Mesenchymal stem cell (in vitro differentiated cells and primary cell): ENCODE data around the gene TMEM151B.
A peak's percentile ranks its signal among the peaks of the same experiment; 100 is the strongest.
"Not testable (repeated sequence)": the region's sequence is repeated elsewhere in the genome, so short reads cannot be mapped to it uniquely, and the experiment has no call there.

ENCODE experiments used
- DNase-seq: peaks from one replicate; pipeline ENCODE4 v3.0.0-alpha.2; 2013
- H2AFZ ChIP-seq: one replicate; pipeline ENCODE4 v1.6.1; 2013; ENCODE audit warnings: low read depth, mild to moderate bottlenecking, control low read depth, inconsistent platforms, low read length, moderate library complexity
- H2AK5ac ChIP-seq: 2 replicates; pipeline ENCODE4 v1.6.1; 2013; ENCODE audit warnings: low read length, moderate library complexity, mild to moderate bottlenecking, inconsistent platforms; ENCODE audit not compliant: severe bottlenecking
- H2BK120ac ChIP-seq: one replicate; pipeline ENCODE4 v1.6.1; 2013; ENCODE audit warnings: low read depth, mild to moderate bottlenecking, inconsistent platforms, low read length, moderate library complexity
- H2BK12ac ChIP-seq, 2 experiments: one replicate each; pipeline ENCODE4 v1.6.1; 2013; ENCODE audit warnings: inconsistent platforms in 2 of 2, low read length in 2 of 2, mild to moderate bottlenecking in 2 of 2, moderate library complexity in 2 of 2, control low read depth in 1 of 2
- H2BK15ac ChIP-seq: one replicate; pipeline ENCODE4 v1.6.1; 2013; ENCODE audit warnings: mild to moderate bottlenecking, low read depth, inconsistent platforms; ENCODE audit not compliant: poor library complexity, severe bottlenecking
- H2BK5ac ChIP-seq: 2 replicates; pipeline ENCODE4 v1.6.1; 2013; ENCODE audit warnings: low read depth, mild to moderate bottlenecking, low read length, control low read depth, inconsistent platforms; ENCODE audit not compliant: poor library complexity, severe bottlenecking
- H3K14ac ChIP-seq, 2 experiments: one replicate each; pipeline ENCODE4 v1.6.1; 2013; ENCODE audit warnings: inconsistent platforms in 2 of 2, low read length in 2 of 2, control low read depth in 1 of 2, mild to moderate bottlenecking in 1 of 2, moderate library complexity in 1 of 2
- H3K18ac ChIP-seq, 2 experiments: one replicate each; pipeline ENCODE4 v1.6.1; 2013; ENCODE audit warnings: inconsistent platforms in 2 of 2, low read length in 2 of 2, control low read depth in 1 of 2, low read depth in 1 of 2, mild to moderate bottlenecking in 1 of 2
- H3K23ac ChIP-seq, 2 experiments: one replicate each; pipeline ENCODE4 v1.6.1; 2013; ENCODE audit warnings: inconsistent platforms in 2 of 2, low read length in 2 of 2, mild to moderate bottlenecking in 2 of 2, moderate library complexity in 2 of 2, control low read depth in 1 of 2
- H3K27ac ChIP-seq: 2 replicates; pipeline ENCODE4 v1.5.1; 2013; ENCODE audit warnings: mild to moderate bottlenecking, moderate library complexity, low read length, control low read depth, inconsistent platforms; ENCODE audit not compliant: poor library complexity, severe bottlenecking
- H3K27me3 ChIP-seq, 2 experiments: 2 replicates each; pipeline versions ENCODE4 v1.6.1 to v1.7.0; 2013; ENCODE audit warnings: low read length in 2 of 2, mild to moderate bottlenecking in 2 of 2, moderate library complexity in 2 of 2, control low read depth in 1 of 2, inconsistent platforms in 1 of 2; ENCODE audit not compliant: control insufficient read depth in 1 of 2, insufficient read depth in 1 of 2
- H3K36me3 ChIP-seq, 2 experiments: 2 replicates each; pipeline versions ENCODE4 v1.6.1 to v1.7.0; 2013; ENCODE audit warnings: low read length in 2 of 2, control low read depth in 1 of 2, inconsistent platforms in 1 of 2, low read depth in 1 of 2, mild to moderate bottlenecking in 1 of 2; ENCODE audit not compliant: insufficient read depth in 2 of 2, control insufficient read depth in 1 of 2
- H3K4ac ChIP-seq, 2 experiments: one replicate each; pipeline ENCODE4 v1.6.1; 2013; ENCODE audit warnings: inconsistent platforms in 2 of 2, low read length in 2 of 2, mild to moderate bottlenecking in 2 of 2, moderate library complexity in 2 of 2, control low read depth in 1 of 2, low read depth in 1 of 2
- H3K4me1 ChIP-seq: 2 replicates; pipeline ENCODE4 v1.6.1; 2013; ENCODE audit warnings: low read depth, low read length, control low read depth; ENCODE audit not compliant: control insufficient read depth, insufficient read depth
- H3K4me2 ChIP-seq: 2 replicates; pipeline ENCODE4 v1.6.1; 2013; ENCODE audit warnings: low read length, mild to moderate bottlenecking, inconsistent platforms; ENCODE audit not compliant: poor library complexity, severe bottlenecking
- H3K4me3 ChIP-seq, 2 experiments: 2 replicates each; pipeline versions ENCODE4 v1.5.1 to v1.7.0; 2013; ENCODE audit warnings: low read length in 2 of 2, mild to moderate bottlenecking in 2 of 2, control low read depth in 1 of 2, low read depth in 1 of 2; ENCODE audit not compliant: insufficient read depth in 1 of 2
- H3K79me1 ChIP-seq: replicated peaks from 2 replicates; pipeline ENCODE4 v1.6.1; 2013; ENCODE audit warnings: mild to moderate bottlenecking, control low read depth, low read length, inconsistent platforms; ENCODE audit not compliant: poor library complexity, severe bottlenecking
- H3K9ac ChIP-seq: 2 replicates; pipeline ENCODE4 v1.7.0; 2013; ENCODE audit warnings: mild to moderate bottlenecking, low read length, moderate library complexity
- H3K9me3 ChIP-seq: 2 replicates; pipeline ENCODE4 v1.7.0; 2013; ENCODE audit warnings: mild to moderate bottlenecking, low read length; ENCODE audit not compliant: control insufficient read depth
- H4K8ac ChIP-seq: one replicate; pipeline ENCODE4 v1.6.1; 2013; ENCODE audit warnings: inconsistent platforms, mild to moderate bottlenecking, low read length, moderate library complexity
- H4K91ac ChIP-seq: one replicate; pipeline ENCODE4 v1.6.1; 2013; ENCODE audit warnings: mild to moderate bottlenecking, low read length, inconsistent platforms
- WGBS: methylation state at CpG from one replicate; pipeline ENCODE4 v1.1.7; 2013; ENCODE audit warnings: mixed read lengths; 5-methylcytosine and 5-hydroxymethylcytosine counted together

The TMEM151B gene

DNA sequence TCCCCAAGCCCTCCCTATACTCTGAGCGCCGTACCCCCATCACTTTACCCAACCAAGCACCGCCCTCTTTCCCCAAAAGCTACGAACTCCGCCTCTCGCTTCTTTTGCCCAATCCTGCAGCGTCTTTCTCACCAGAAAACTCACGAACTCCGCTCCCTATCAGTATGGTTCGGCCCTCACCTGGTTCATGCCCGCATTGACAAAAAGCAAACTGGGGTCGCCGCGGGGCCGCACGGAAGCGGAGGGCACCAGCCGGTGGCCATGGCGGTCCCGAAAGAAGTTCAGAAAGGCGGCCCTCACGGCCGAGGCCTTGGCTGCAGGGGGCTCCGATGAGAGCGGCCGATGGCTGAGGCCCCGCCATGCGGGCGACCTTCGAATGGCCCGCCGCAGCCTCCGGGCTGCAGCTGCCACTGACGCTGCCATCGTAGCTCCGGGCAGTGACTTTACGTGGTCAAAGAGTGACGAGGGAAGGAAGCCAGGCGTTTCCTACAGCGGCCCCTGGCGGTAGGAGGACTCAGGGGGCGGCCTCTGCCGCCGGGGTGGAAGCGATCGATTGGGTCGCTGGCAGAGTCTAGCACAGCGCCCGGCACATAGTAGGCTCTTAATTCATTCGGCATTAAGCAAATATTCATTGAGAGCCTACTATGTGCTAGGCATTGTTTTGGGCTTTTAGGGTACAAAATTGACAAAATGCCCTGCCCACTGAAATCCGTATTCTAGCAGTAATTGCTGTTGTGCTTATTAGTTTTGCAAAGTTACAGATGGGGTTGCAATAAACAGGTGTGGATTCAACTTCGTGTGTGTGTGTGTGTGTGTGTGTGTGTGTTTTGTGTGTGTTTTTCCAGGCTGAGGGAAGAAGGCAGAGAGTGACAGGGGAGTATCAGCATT, 42.9 kb downstream of the TMEM151B start, which contains the start of gene AARS2:
TSS of gene AARS2 (minus strand) at position 447 of the 888 bp plus-strand sequence. CDS start at position 423, 24 bp downstream.
- no peak within 1 kb of the TSS for H2BK15ac ChIP-seq
- H3K36me3 ChIP-seq = peaks cover 25 to 31% of the 10 kb centered on the region in 2 experiments
- peak within 1 kb of the TSS; percentile 96 for H3K9ac ChIP-seq
- H3K4me3 ChIP-seq = peak within 1 kb of the TSS; percentile 93 to 94
- peaks cover 17% of the 10 kb centered on the region for H3K79me1 ChIP-seq
- peak within 1 kb of the TSS in 1 of 2 experiments; percentile 85 for H3K4ac ChIP-seq
- H2BK120ac ChIP-seq = no peak within 1 kb of the TSS
- H3K9me3 ChIP-seq = no peaks in the 10 kb centered on the region
- peak within 1 kb of the TSS; percentile 74 for H4K8ac ChIP-seq
- H2BK12ac ChIP-seq = no peak within 1 kb of the TSS
- peak within 1 kb of the TSS; percentile 68 for H2BK5ac ChIP-seq
- peak within 1 kb of the TSS in 1 of 2 experiments; percentile 8 for H3K14ac ChIP-seq
- H3K4me2 ChIP-seq = peak within 1 kb of the TSS; percentile 79
- 3% methylated on average over 52 of the region's 52 CpGs for whole genome bisulfite sequencing
- peak within 1 kb of the TSS; percentile 99 for H2AFZ ChIP-seq
- peak within 1 kb of the TSS; percentile 67 to 88 for H3K18ac ChIP-seq
- no peak within 1 kb of the TSS for H4K91ac ChIP-seq
- peaks cover 7% of the 10 kb centered on the region for H3K4me1 ChIP-seq
- no peak within 1 kb of the TSS for H3K27ac ChIP-seq
- peaks cover 12 to 22% of the 10 kb centered on the region in 2 experiments for H3K27me3 ChIP-seq
- H3K23ac ChIP-seq = peak within 1 kb of the TSS in 1 of 2 experiments; percentile 50
- peak; percentile 90 for DNase-seq
- no peak within 1 kb of the TSS for H2AK5ac ChIP-seq

DNA sequence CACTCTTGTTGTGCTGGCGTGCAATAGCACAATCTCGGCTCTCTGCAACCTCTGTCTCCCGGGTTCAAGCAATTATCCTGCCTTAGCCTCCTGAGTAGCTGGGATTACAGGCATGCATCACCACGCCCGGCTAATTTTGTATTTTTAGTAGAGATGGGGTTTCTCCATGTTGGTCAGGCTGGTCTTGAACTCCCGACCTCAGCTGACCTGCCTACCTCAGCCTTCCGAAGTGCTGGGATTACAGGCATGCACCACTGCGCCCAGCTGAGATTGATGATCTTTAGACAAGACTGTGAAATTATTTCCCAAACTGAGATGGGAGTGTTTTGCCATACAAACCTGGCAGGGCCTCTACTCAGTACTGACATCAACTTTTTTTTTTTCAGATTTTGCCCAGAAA, 44.4 kb downstream of the TMEM151B start:
- 91% methylated on average over 8 of the region's 8 CpGs for WGBS
- not testable (repeated sequence) for H2BK15ac ChIP-seq, H2AFZ ChIP-seq, H3K23ac ChIP-seq, H4K91ac ChIP-seq, H2BK12ac ChIP-seq, H3K4ac ChIP-seq, H3K9ac ChIP-seq, H3K18ac ChIP-seq, H2BK120ac ChIP-seq, H3K27ac ChIP-seq, H3K4me3 ChIP-seq, H4K8ac ChIP-seq, H3K14ac ChIP-seq, DNase-seq, H3K4me1 ChIP-seq, H3K9me3 ChIP-seq, H2BK5ac ChIP-seq, H2AK5ac ChIP-seq, H3K4me2 ChIP-seq
- peaks cover 14% of the 10 kb centered on the region for H3K79me1 ChIP-seq
- peaks cover 14 to 24% of the 10 kb centered on the region in 2 experiments for H3K36me3 ChIP-seq
- peaks cover 23 to 37% of the 10 kb centered on the region in 2 experiments for H3K27me3 ChIP-seq

DNA sequence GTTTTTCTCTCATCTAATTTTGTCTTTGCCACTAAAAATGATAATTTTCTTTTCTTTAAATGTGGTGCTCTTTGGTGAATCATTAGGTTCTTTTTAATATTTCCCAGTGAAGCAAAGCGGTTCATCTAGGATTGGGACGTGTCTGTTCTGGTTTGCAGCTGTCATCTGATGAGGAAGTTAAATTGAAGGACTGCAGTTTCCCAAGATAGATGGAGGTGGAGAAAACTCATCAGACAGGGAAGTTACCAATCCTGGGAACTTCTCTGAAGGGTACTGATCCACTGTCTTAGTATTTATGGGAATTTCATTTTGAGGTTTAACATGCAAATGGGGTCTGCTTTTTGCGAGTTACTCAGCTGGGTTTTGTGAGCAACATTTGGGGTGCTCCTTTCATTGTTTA, 45.3 kb downstream of the TMEM151B start:
- H2BK15ac ChIP-seq = no peak overlapping the region
- H3K23ac ChIP-seq = no peak overlapping the region
- no peak overlapping the region for H2BK5ac ChIP-seq
- H3K18ac ChIP-seq = no peak overlapping the region
- H3K27ac ChIP-seq = no peak overlapping the region
- H2BK12ac ChIP-seq = no peak overlapping the region
- no peak overlapping the region for H3K4ac ChIP-seq
- no peak overlapping the region for H2BK120ac ChIP-seq
- no peak overlapping the region for H3K4me3 ChIP-seq
- H3K79me1 ChIP-seq = peaks cover 14% of the 10 kb centered on the region
- H3K14ac ChIP-seq = no peak overlapping the region
- no peak overlapping the region for H4K8ac ChIP-seq
- H2AFZ ChIP-seq = no peak overlapping the region
- peaks cover 4% of the 10 kb centered on the region for H3K4me1 ChIP-seq
- DNase-seq = no peak
- H3K36me3 ChIP-seq = peaks cover 8 to 15% of the 10 kb centered on the region in 2 experiments
- H2AK5ac ChIP-seq = no peak overlapping the region
- no peak overlapping the region for H3K9ac ChIP-seq
- peaks cover 5% of the 10 kb centered on the region for H3K9me3 ChIP-seq
- no peak overlapping the region for H4K91ac ChIP-seq
- no peak overlapping the region for H3K4me2 ChIP-seq
- WGBS = 87% methylated on average over 3 of the region's 3 CpGs
- H3K27me3 ChIP-seq = peaks cover 28 to 45% of the 10 kb centered on the region in 2 experiments

DNA sequence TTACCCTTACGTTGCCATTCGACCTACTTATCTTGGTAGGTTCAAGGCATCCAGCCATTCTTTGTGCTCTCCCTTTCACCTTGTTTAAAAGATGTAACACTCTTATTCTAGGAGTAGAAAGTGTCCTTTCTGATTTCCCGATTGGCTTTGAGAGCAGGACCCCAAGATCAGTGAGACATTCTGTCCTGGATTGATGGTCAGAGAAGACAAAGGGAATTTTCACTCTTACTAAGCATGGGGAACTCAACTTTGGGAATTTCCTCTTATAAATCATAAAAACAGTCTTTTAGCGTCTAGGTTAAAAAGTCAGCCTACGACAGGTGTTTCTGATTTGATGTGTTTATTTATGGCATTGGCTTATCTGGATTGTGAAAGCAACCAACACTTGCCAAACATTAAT, 45.7 kb downstream of the TMEM151B start:
- no peak for DNase-seq
- peaks cover 6% of the 10 kb centered on the region for H3K9me3 ChIP-seq
- no peak overlapping the region for H3K4me2 ChIP-seq
- no peak overlapping the region for H4K8ac ChIP-seq
- H3K9ac ChIP-seq = no peak overlapping the region
- H3K14ac ChIP-seq = no peak overlapping the region
- peaks cover 29 to 50% of the 10 kb centered on the region in 2 experiments for H3K27me3 ChIP-seq
- H3K18ac ChIP-seq = no peak overlapping the region
- no peak overlapping the region for H2AK5ac ChIP-seq
- H3K4me1 ChIP-seq = peaks cover 4% of the 10 kb centered on the region
- H3K4me3 ChIP-seq = no peak overlapping the region
- peaks cover 11% of the 10 kb centered on the region for H3K79me1 ChIP-seq
- H3K4ac ChIP-seq = no peak overlapping the region
- no peak overlapping the region for H2AFZ ChIP-seq
- H3K23ac ChIP-seq = no peak overlapping the region
- no peak overlapping the region for H2BK5ac ChIP-seq
- WGBS = 73% methylated on average over 3 of the region's 5 CpGs
- no peak overlapping the region for H2BK15ac ChIP-seq
- no peak overlapping the region for H3K27ac ChIP-seq
- H2BK12ac ChIP-seq = no peak overlapping the region
- H4K91ac ChIP-seq = no peak overlapping the region
- no peak overlapping the region for H2BK120ac ChIP-seq
- H3K36me3 ChIP-seq = peaks cover 6 to 11% of the 10 kb centered on the region in 2 experiments
